CD14-positive monocyte (primary cell): ENCODE measurements around the gene SMARCB1. TPM values are rescaled to one million over a fixed set of nuclear protein-coding genes. Genes with fewer than 3 reads are reported as not detected.
A peak's percentile ranks its signal among the peaks of the same experiment; 100 is the strongest.

Experiments used
- DNase-seq, 3 donors: peaks; one replicate each; pipeline ENCODE4 v3.0.0-alpha.2; 2011 to 2022
- H2AFZ ChIP-seq: 2 replicates; pipeline ENCODE4 v1.6.0; 2012; ENCODE audit warnings: mild to moderate bottlenecking, low read depth, low read length, inconsistent platforms; ENCODE audit not compliant: insufficient read depth, poor library complexity, severe bottlenecking
- H3K27ac ChIP-seq, 2 donors: 1 replicate in 1 of 2; 2 replicates in 1 of 2; pipeline ENCODE4 v1.5.1; 2012 to 2013; ENCODE audit warnings: low read length in 2 of 2, control low read depth in 1 of 2, inconsistent platforms in 1 of 2, low read depth in 1 of 2, mild to moderate bottlenecking in 1 of 2
- H3K27me3 ChIP-seq, 2 donors: one replicate each; pipeline versions ENCODE4 v1.6.0 to v1.6.1; 2011 to 2013; ENCODE audit warnings: low read length in 2 of 2; ENCODE audit not compliant: control insufficient read depth in 2 of 2, insufficient read depth in 2 of 2
- H3K36me3 ChIP-seq, 2 donors: replicated peaks in 1 of 2; 1 replicate in 1 of 2; 2 replicates in 1 of 2; pipeline versions ENCODE4 v1.5.1 to v1.6.1; 2012 to 2013; ENCODE audit warnings: low read length in 2 of 2, control low read depth in 1 of 2, inconsistent platforms in 1 of 2, mild to moderate bottlenecking in 1 of 2; ENCODE audit not compliant: insufficient read depth in 2 of 2, control insufficient read depth in 1 of 2
- H3K4me1 ChIP-seq, 2 donors: 1 replicate in 1 of 2; 2 replicates in 1 of 2; pipeline versions ENCODE4 v1.5.1 to v1.6.1; 2012 to 2013; ENCODE audit warnings: low read length in 2 of 2, control low read depth in 1 of 2, inconsistent platforms in 1 of 2, mild to moderate bottlenecking in 1 of 2, moderate library complexity in 1 of 2; ENCODE audit not compliant: insufficient read depth in 2 of 2, control insufficient read depth in 1 of 2
- H3K4me2 ChIP-seq: replicated peaks from 2 replicates; pipeline ENCODE3; 2012; ENCODE audit warnings: low read length, moderate library complexity, mild to moderate bottlenecking; ENCODE audit not compliant: poor library complexity, severe bottlenecking; ENCODE audit errors: extremely low read depth
- H3K4me3 ChIP-seq, 3 experiments: fragments of 200-600 bp in 1 of 3; sonication (generic) in 1 of 3; replicated peaks in 1 of 3; 1 replicate in 2 of 3; 2 replicates in 1 of 3; pipeline ENCODE4 v1.5.1; 2011 to 2013; ENCODE audit warnings: low read length in 3 of 3, mild to moderate bottlenecking in 3 of 3, control low read depth in 2 of 3, low read depth in 2 of 3, inconsistent platforms in 1 of 3, moderate library complexity in 1 of 3
- H3K79me2 ChIP-seq: 2 replicates; pipeline ENCODE4 v1.6.0; 2012; ENCODE audit warnings: mild to moderate bottlenecking, control low read depth, inconsistent platforms, low read length, moderate library complexity; ENCODE audit not compliant: insufficient read depth
- H3K9ac ChIP-seq: 2 replicates; pipeline ENCODE4 v1.6.0; 2017; ENCODE audit warnings: low read length, mild to moderate bottlenecking; ENCODE audit not compliant: insufficient read depth, poor library complexity, severe bottlenecking
- H3K9me3 ChIP-seq, 2 donors: replicated peaks in 1 of 2; 1 replicate in 1 of 2; 2 replicates in 1 of 2; pipeline versions ENCODE4 v1.5.1 to v1.6.1; 2012 to 2013; ENCODE audit warnings: low read length in 2 of 2, control low read depth in 1 of 2; ENCODE audit not compliant: control insufficient read depth in 1 of 2, insufficient read depth in 1 of 2
- H4K20me1 ChIP-seq: 2 replicates; pipeline ENCODE4 v1.6.0; 2012; ENCODE audit warnings: mild to moderate bottlenecking, low read length, control low read depth, moderate library complexity; ENCODE audit not compliant: insufficient read depth
- H3K27ac Mint-ChIP-seq, 7 donors: one replicate each; pipeline ENCODE4 v1.8.0; 2020; ENCODE audit warnings: mild to moderate bottlenecking in 7 of 7, mixed read lengths in 7 of 7, moderate library complexity in 6 of 7, inconsistent platforms in 2 of 7
- H3K27me3 Mint-ChIP-seq, 3 donors: one replicate each; pipeline ENCODE4 v1.8.0; 2021 to 2022; ENCODE audit warnings: low read depth in 3 of 3, mild to moderate bottlenecking in 3 of 3, mixed read lengths in 3 of 3, moderate library complexity in 3 of 3, inconsistent platforms in 1 of 3
- H3K36me3 Mint-ChIP-seq, 2 donors: one replicate each; pipeline ENCODE4 v1.8.0; 2020; ENCODE audit warnings: mixed read lengths in 2 of 2, inconsistent platforms in 1 of 2, mild to moderate bottlenecking in 1 of 2
- H3K4me1 Mint-ChIP-seq: one replicate; pipeline ENCODE4 v1.8.0; 2020; ENCODE audit warnings: mild to moderate bottlenecking, mixed read lengths
- H3K4me3 Mint-ChIP-seq, 2 donors: one replicate each; pipeline ENCODE4 v1.8.0; 2020; ENCODE audit warnings: mild to moderate bottlenecking in 2 of 2, mixed read lengths in 2 of 2, moderate library complexity in 1 of 2
- H3K9me3 Mint-ChIP-seq, 7 donors: one replicate each; pipeline ENCODE4 v1.8.0; 2020 to 2022; ENCODE audit warnings: mixed read lengths in 7 of 7, mild to moderate bottlenecking in 6 of 7, moderate library complexity in 6 of 7, inconsistent platforms in 2 of 7
- CTCF ChIP-seq: fragments of 200-600 bp; IDR thresholded peaks from one replicate; pipeline ENCODE4 v1.8.0; 2022; ENCODE audit warnings: antibody characterized with exemption, mild to moderate bottlenecking
- WGBS: methylation state at CpG from one replicate; pipeline ENCODE4 v1.1.5; 2013; ENCODE audit warnings: missing lambda C conversion rate; ENCODE audit not compliant: insufficient coverage; 5-methylcytosine and 5-hydroxymethylcytosine counted together
- intact Hi-C, 2 donors: fragments of 100-400 bp; cut with micrococcal nuclease; formaldehyde crosslinking; loops; one replicate each; pipeline versions ENCODE4 v1.15.0 to v1.15.1; 2023
- polyA plus RNA-seq, 3 donors: library from polyadenylated mRNA; depleted of rRNA in 1 of 3; unstranded in 2 of 3; stranded (reverse) in 1 of 3; fragments of 300-500 nt in 2 of 3; fragments of >200 nt in 1 of 3; fragmentation: Illumina TruSeq in 2 of 3; gene quantifications; 1 replicate in 2 of 3; 2 replicates in 1 of 3; pipeline ENCODE4 v1.2.3, GENCODE V29; 2012 to 2021

Gene SMARCB1
- polyA plus RNA-seq, 3 donors: 30.3 to 71.8 (median 31.5) TPM

DNA sequence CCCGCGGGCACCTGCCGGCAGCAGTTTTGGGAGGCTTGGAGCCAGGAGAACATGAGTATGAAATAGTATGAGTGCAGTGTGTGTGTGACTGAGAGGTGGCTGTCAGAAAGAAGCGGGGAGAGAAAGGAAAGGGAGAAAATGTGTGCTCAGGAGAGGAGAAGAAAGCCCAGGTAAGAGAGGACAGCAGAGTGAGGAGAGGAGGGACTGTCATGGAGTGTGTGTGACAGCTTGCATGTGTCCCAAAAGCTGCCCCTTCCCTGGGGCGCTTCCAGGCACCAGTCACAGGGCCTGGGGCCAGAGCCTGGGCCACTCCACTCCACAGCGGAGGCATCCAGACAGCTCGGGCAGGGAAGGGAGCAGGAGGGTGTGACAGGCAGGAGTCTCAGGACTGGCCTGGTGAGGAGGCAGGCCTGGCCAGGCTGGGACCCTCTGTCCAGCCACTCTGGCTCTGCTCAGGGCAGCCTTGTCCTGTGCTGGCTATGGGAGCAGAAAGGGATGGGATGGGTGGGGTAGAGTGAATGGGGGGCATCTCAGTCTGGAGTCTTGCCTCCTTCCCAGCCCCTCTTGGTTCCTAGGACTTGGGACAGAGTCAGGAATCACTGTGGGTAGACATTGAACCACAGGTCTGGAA is 13.2 kb upstream of the SMARCB1 start:
- Histone ChIP-seq H3K4me1 (peaks cover 11 to 18% of the 10 kb centered on the region in 2 donors), H3K27ac (no peak overlapping the region), H3K4me2 (no peak overlapping the region), H2AFZ (no peak overlapping the region), H3K4me3 (no peak overlapping the region), H4K20me1 (no peaks in the 10 kb centered on the region), H3K9ac (no peak overlapping the region), H3K9me3 (no peaks in the 10 kb centered on the region), H3K27me3 (peaks cover 7 to 23% of the 10 kb centered on the region in 2 donors), H3K79me2 (no peaks in the 10 kb centered on the region), H3K36me3 (no peaks in the 10 kb centered on the region)
- Mint-ChIP-seq H3K4me1 (peaks cover 8% of the 10 kb centered on the region), H3K9me3 (peaks cover 0 to 6% (median 3%) of the 10 kb centered on the region in 7 donors), H3K27me3 (peaks cover 30 to 33% (median 31%) of the 10 kb centered on the region in 3 donors), H3K4me3 (peak overlapping the region; percentile 20 to 88), H3K27ac (no peak overlapping the region), H3K36me3 (peaks cover 0 to 5% of the 10 kb centered on the region in 2 donors)
- no peak for TF ChIP-seq CTCF
- no peak for DNase-seq
- intact Hi-C loops: no loop called here
- 90% methylated on average over 4 of the region's 7 CpGs for WGBS

DNA sequence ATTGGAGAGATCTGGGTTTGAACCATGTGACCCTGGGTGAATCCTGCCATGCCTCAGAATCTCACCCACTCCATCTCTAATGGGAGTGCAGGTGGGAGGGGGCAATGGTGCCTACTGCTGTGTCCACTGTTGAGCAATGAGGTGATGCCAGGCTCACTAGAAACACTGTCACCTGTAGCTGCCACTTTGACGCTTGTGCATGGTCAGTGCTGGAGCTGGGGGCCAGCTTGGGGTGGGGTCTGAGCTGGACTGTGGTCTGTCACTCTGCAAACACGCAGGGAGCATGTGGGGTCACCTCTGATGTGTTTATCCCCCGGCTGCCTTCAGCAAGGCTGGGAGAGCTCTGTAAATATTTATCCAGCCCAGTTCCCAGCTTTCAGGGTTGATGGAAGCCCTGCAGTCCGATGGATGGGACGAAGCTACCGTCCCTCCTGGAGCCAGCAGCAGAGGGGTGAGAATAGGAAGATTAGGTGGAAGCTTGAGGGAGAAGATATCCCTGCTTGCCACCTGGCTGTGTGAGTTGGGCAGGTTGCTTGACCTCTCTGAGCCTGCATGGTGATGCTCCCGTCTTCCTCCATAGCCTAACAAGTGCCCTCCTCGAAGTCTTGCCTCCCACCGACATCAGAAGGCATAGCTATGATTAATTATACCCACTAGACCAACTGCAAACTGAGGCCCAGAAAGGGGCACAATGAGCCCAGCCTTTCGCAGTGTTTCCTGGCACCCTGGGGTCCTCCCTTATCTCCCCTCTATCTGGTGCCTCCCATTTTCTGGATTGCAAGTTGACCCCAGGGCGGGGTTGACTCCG is 12.4 kb upstream of the SMARCB1 start:
- Histone ChIP-seq H3K4me3 (no peak overlapping the region), H3K27ac (no peak overlapping the region), H3K36me3 (no peaks in the 10 kb centered on the region), H3K27me3 (peaks cover 7 to 23% of the 10 kb centered on the region in 2 donors), H4K20me1 (no peaks in the 10 kb centered on the region), H3K79me2 (no peaks in the 10 kb centered on the region), H3K9me3 (no peaks in the 10 kb centered on the region), H3K9ac (no peak overlapping the region), H2AFZ (no peak overlapping the region), H3K4me2 (no peak overlapping the region), H3K4me1 (peaks cover 10 to 16% of the 10 kb centered on the region in 2 donors)
- H3K27ac Mint-ChIP-seq: no peak overlapping the region
- H3K9me3 Mint-ChIP-seq: peaks cover 0 to 6% (median 3%) of the 10 kb centered on the region in 7 donors
- peaks cover 30 to 31% (median 31%) of the 10 kb centered on the region in 3 donors for H3K27me3 Mint-ChIP-seq
- TF ChIP-seq CTCF: no peak
- H3K36me3 Mint-ChIP-seq: peaks cover 0 to 5% of the 10 kb centered on the region in 2 donors
- peaks cover 8% of the 10 kb centered on the region for H3K4me1 Mint-ChIP-seq
- intact Hi-C loops: no loop called here
- no peak overlapping the region for H3K4me3 Mint-ChIP-seq
- 95% methylated on average over 8 of the region's 12 CpGs for WGBS
- DNase-seq: no peak
